SK-N-SH treated with all-trans-retinoic acid at 6 μM for 48 hours (cell line): ENCODE data around the gene DDX23.

Source experiments
- ATAC-seq: fragments of 200-7000 bp; cut with Tn5 transposase; 3 replicates; pipeline ENCODE4 v1.9.1; 2020; ENCODE audit warnings: mild to moderate bottlenecking, moderate library complexity
- ARNTL ChIP-seq: fragments of 450-650 bp; formaldehyde crosslinking; IDR thresholded peaks from 2 replicates; pipeline ENCODE4 v1.5.0; 2020; ENCODE audit warnings: low read depth, mild to moderate bottlenecking, moderate library complexity, borderline replicate concordance
- BACH2 ChIP-seq: fragments of 250-450 bp; sonication (Bioruptor Pico); IDR thresholded peaks from 2 replicates; pipeline ENCODE4 v1.9.0; 2021; ENCODE audit warnings: mild to moderate bottlenecking, borderline replicate concordance
- CSDC2 ChIP-seq: fragments of 250-450 bp; sonication (Bioruptor Pico); IDR thresholded peaks from 2 replicates; pipeline ENCODE4 v1.5.0; 2020; ENCODE audit warnings: mild to moderate bottlenecking, moderate library complexity
- ESRRG ChIP-seq: fragments of 250-450 bp; sonication (Bioruptor Pico); IDR thresholded peaks from 2 replicates; pipeline ENCODE4 v1.6.1; 2021; ENCODE audit warnings: mild to moderate bottlenecking
- GLIS3 ChIP-seq: fragments of 250-450 bp; sonication (Bioruptor Pico); IDR thresholded peaks from 2 replicates; pipeline ENCODE4 v1.5.0; 2020; ENCODE audit warnings: mild to moderate bottlenecking, moderate library complexity
- PPARA ChIP-seq: fragments of 250-450 bp; sonication (Bioruptor Pico); IDR thresholded peaks from 2 replicates; pipeline ENCODE4 v1.5.0; 2020; ENCODE audit warnings: mild to moderate bottlenecking, borderline replicate concordance
- RARB ChIP-seq: fragments of 250-450 bp; sonication (Bioruptor Pico); IDR thresholded peaks from 2 replicates; pipeline ENCODE4 v1.8.0; 2021; ENCODE audit warnings: mild to moderate bottlenecking, moderate library complexity
- SNAI2 ChIP-seq: fragments of 250-450 bp; sonication (Bioruptor Pico); IDR thresholded peaks from 2 replicates; pipeline ENCODE4 v1.5.0; 2020; ENCODE audit warnings: mild to moderate bottlenecking, moderate library complexity
- TOX ChIP-seq: fragments of 250-450 bp; sonication (Bioruptor Pico); IDR thresholded peaks from 2 replicates; pipeline ENCODE4 v1.8.0; 2021; ENCODE audit warnings: mild to moderate bottlenecking, moderate library complexity, borderline replicate concordance
- ZC3H10 ChIP-seq: fragments of 250-450 bp; sonication (Bioruptor Pico); IDR thresholded peaks from 2 replicates; pipeline ENCODE4 v1.5.1; 2021; ENCODE audit warnings: mild to moderate bottlenecking, moderate library complexity
- ZFP30 ChIP-seq: fragments of 450-650 bp; formaldehyde crosslinking; IDR thresholded peaks from 2 replicates; pipeline ENCODE4 v1.5.0; 2022; ENCODE audit warnings: mild to moderate bottlenecking, moderate library complexity
- ZNF565 ChIP-seq: fragments of 450-650 bp; formaldehyde crosslinking; conservative IDR thresholded peaks from 2 replicates; pipeline ENCODE4 v1.5.0; 2020; ENCODE audit warnings: low read depth, mild to moderate bottlenecking, moderate library complexity
- ZNF70 ChIP-seq: fragments of 450-650 bp; formaldehyde crosslinking; IDR thresholded peaks from 2 replicates; pipeline ENCODE4 v1.5.0; 2020; ENCODE audit warnings: mild to moderate bottlenecking, moderate library complexity
- ZNF8 ChIP-seq: fragments of 450-650 bp; formaldehyde crosslinking; IDR thresholded peaks from 2 replicates; pipeline ENCODE4 v1.5.0; 2020; ENCODE audit warnings: mild to moderate bottlenecking, moderate library complexity
- TF ChIP-seq, protein P1 (sequence below): fragments of 250-450 bp; sonication (Bioruptor Pico); IDR thresholded peaks from 2 replicates; pipeline ENCODE4 v1.5.1; 2021; ENCODE audit warnings: mild to moderate bottlenecking, moderate library complexity
- TF ChIP-seq, protein P2 (sequence below): fragments of 250-450 bp; sonication (Bioruptor Pico); IDR thresholded peaks from 2 replicates; pipeline ENCODE4 v1.8.0; 2020; ENCODE audit warnings: mild to moderate bottlenecking, moderate library complexity, borderline replicate concordance
- TF ChIP-seq, protein P3 (sequence below): fragments of 250-450 bp; sonication (Bioruptor Pico); IDR thresholded peaks from 2 replicates; pipeline ENCODE4 v1.8.0; 2021; ENCODE audit warnings: low read depth, mild to moderate bottlenecking, moderate library complexity, borderline replicate concordance
- TF ChIP-seq, protein P4 (sequence below): fragments of 250-450 bp; sonication (Bioruptor Pico); IDR thresholded peaks from 2 replicates; pipeline ENCODE4 v1.5.1; 2020; ENCODE audit warnings: low read depth, mild to moderate bottlenecking, moderate library complexity
- TF ChIP-seq, protein P5 (sequence below): fragments of 250-450 bp; sonication (Bioruptor Pico); IDR thresholded peaks from 2 replicates; pipeline ENCODE4 v1.5.0; 2020; ENCODE audit warnings: mild to moderate bottlenecking, moderate library complexity

Gene DDX23

DNA sequence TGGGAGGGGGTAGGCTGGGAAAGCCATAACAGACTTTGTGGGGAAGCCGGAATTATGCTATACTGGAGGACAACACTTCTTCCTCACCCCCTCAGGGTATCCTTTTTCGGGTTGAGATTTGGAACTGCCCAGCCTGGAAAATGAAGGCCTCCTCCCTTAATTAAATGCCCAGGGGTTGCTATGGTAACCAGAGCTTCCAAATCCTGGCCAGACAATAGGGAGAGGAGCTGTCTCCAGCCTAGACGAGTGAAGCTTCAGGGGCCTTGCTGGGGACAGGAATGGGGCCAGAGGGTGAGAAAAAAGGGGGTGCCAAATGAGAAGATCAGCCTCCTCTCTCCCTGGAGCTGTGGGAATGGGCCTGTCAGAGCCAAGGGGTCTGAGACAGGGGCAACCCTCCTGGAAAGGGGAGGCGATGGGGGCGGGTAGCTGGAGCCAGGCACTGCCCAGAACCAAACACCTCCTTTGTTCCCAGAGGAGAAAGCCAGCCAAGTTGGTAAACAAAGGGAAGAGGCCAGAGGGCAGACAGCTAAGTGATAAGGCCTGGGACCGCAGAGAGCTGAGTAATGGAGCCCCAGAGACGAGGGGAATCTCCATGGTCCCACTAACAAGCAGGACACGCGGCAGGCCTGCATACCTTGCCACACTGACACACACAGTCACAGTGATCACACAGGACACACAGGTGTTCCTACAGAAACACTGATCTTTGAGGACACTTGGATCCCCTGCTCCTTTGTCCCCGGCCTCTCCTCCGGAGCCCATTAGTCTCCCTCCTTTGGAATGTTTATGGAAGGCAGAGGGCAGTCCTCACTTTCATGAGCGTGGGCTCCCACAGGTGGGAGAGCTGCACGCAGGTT is 31.6 kb upstream of the DDX23 start:
- ATAC-seq = peak; percentile 14; the same call in 2 of the 3 replicates
- TF ChIP-seq BACH2 (no peak), RARB (CRISPR knock-in tag) (no peak), TOX (CRISPR knock-in tag) (no peak), ZNF70 (CRISPR knock-in tag) (no peak), ARNTL (CRISPR knock-in tag) (no peak)

DNA sequence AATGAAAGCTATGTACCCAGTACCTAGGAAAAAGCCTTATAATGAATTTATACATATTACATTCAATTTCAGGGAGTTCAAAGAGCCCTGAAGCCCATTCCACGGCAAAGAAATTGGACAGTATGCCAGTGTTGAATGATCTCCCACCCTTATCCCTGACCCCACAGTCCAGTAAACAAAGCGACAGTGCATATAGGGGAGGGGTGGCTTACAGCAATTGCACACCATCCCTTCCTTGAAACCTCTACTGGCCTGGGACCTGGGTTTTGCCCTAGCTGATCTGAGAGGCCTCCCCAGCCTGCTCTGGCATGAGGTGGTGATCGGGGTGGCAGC is 31.0 kb upstream of the DDX23 start:
- ATAC-seq = peak; percentile 13; the same call in 1 of the 3 replicates
- TF ChIP-seq CSDC2 (CRISPR knock-in tag) (no peak), ZNF8 (no peak), ZNF70 (CRISPR knock-in tag) (no peak), ZFP30 (CRISPR knock-in tag) (no peak), GLIS3 (CRISPR knock-in tag) (no peak), TOX (CRISPR knock-in tag) (no peak), ARNTL (CRISPR knock-in tag) (no peak), ZNF565 (no peak), ZC3H10 (no peak), ESRRG (CRISPR knock-in tag) (no peak), BACH2 (no peak), SNAI2 (no peak), PPARA (CRISPR knock-in tag) (no peak)
- TF ChIP-seq, protein P1, sequence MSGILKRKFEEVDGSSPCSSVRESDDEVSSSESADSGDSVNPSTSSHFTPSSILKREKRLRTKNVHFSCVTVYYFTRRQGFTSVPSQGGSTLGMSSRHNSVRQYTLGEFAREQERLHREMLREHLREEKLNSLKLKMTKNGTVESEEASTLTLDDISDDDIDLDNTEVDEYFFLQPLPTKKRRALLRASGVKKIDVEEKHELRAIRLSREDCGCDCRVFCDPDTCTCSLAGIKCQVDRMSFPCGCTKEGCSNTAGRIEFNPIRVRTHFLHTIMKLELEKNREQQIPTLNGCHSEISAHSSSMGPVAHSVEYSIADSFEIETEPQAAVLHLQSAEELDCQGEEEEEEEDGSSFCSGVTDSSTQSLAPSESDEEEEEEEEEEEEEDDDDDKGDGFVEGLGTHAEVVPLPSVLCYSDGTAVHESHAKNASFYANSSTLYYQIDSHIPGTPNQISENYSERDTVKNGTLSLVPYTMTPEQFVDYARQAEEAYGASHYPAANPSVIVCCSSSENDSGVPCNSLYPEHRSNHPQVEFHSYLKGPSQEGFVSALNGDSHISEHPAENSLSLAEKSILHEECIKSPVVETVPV (CRISPR knock-in tag) = no peak
- TF ChIP-seq, protein P2, sequence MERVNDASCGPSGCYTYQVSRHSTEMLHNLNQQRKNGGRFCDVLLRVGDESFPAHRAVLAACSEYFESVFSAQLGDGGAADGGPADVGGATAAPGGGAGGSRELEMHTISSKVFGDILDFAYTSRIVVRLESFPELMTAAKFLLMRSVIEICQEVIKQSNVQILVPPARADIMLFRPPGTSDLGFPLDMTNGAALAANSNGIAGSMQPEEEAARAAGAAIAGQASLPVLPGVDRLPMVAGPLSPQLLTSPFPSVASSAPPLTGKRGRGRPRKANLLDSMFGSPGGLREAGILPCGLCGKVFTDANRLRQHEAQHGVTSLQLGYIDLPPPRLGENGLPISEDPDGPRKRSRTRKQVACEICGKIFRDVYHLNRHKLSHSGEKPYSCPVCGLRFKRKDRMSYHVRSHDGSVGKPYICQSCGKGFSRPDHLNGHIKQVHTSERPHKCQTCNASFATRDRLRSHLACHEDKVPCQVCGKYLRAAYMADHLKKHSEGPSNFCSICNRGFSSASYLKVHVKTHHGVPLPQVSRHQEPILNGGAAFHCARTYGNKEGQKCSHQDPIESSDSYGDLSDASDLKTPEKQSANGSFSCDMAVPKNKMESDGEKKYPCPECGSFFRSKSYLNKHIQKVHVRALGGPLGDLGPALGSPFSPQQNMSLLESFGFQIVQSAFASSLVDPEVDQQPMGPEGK (CRISPR knock-in tag) = no peak
- TF ChIP-seq, protein P3, sequence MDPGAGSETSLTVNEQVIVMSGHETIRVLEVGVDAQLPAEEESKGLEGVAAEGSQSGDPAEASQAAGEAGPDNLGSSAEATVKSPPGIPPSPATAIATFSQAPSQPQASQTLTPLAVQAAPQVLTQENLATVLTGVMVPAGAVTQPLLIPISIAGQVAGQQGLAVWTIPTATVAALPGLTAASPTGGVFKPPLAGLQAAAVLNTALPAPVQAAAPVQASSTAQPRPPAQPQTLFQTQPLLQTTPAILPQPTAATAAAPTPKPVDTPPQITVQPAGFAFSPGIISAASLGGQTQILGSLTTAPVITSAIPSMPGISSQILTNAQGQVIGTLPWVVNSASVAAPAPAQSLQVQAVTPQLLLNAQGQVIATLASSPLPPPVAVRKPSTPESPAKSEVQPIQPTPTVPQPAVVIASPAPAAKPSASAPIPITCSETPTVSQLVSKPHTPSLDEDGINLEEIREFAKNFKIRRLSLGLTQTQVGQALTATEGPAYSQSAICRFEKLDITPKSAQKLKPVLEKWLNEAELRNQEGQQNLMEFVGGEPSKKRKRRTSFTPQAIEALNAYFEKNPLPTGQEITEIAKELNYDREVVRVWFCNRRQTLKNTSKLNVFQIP (CRISPR knock-in tag) = no peak
- TF ChIP-seq, protein P4, sequence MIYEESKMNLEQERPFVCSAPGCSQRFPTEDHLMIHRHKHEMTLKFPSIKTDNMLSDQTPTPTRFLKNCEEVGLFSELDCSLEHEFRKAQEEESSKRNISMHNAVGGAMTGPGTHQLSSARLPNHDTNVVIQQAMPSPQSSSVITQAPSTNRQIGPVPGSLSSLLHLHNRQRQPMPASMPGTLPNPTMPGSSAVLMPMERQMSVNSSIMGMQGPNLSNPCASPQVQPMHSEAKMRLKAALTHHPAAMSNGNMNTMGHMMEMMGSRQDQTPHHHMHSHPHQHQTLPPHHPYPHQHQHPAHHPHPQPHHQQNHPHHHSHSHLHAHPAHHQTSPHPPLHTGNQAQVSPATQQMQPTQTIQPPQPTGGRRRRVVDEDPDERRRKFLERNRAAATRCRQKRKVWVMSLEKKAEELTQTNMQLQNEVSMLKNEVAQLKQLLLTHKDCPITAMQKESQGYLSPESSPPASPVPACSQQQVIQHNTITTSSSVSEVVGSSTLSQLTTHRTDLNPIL (CRISPR knock-in tag) = no peak
- TF ChIP-seq, protein P5, sequence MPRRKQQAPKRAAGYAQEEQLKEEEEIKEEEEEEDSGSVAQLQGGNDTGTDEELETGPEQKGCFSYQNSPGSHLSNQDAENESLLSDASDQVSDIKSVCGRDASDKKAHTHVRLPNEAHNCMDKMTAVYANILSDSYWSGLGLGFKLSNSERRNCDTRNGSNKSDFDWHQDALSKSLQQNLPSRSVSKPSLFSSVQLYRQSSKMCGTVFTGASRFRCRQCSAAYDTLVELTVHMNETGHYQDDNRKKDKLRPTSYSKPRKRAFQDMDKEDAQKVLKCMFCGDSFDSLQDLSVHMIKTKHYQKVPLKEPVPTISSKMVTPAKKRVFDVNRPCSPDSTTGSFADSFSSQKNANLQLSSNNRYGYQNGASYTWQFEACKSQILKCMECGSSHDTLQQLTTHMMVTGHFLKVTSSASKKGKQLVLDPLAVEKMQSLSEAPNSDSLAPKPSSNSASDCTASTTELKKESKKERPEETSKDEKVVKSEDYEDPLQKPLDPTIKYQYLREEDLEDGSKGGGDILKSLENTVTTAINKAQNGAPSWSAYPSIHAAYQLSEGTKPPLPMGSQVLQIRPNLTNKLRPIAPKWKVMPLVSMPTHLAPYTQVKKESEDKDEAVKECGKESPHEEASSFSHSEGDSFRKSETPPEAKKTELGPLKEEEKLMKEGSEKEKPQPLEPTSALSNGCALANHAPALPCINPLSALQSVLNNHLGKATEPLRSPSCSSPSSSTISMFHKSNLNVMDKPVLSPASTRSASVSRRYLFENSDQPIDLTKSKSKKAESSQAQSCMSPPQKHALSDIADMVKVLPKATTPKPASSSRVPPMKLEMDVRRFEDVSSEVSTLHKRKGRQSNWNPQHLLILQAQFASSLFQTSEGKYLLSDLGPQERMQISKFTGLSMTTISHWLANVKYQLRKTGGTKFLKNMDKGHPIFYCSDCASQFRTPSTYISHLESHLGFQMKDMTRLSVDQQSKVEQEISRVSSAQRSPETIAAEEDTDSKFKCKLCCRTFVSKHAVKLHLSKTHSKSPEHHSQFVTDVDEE (CRISPR knock-in tag) = no peak

DNA sequence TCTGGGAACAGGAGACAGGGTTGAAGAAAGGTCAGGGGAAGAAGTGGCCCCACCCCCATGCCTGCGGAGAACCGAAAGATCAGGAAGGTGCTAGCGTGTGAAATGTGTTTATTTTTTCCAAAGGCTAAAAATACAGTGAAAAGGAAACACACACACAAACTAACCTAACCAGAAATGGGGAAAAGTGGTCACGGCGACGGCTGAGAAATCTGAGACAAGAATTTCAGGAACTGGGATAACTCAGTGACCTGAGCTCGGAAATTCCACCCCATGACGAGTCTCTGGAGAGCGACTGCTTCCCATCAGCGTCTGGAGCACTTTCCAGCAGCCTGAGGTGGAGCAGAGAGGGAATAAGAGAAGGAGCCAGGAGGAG is 30.3 kb upstream of the DDX23 start:
- ATAC-seq = peak; percentile 75
- TF ChIP-seq ARNTL (CRISPR knock-in tag) = no peak
- TF ChIP-seq ZNF8 = no peak
- TF ChIP-seq, protein P3 (CRISPR knock-in tag) = no peak
- TF ChIP-seq ESRRG (CRISPR knock-in tag) = no peak
- no peak for TF ChIP-seq BACH2
- no peak for TF ChIP-seq ZNF70 (CRISPR knock-in tag)
